HUES48 (cell line): ENCODE measurements around the gene GRXCR2.
A peak's percentile ranks its signal among the peaks of the same experiment; 100 is the strongest.
"Not testable (repeated sequence)": the region's sequence is repeated elsewhere in the genome, so short reads cannot be mapped to it uniquely, and the experiment has no call there.

Experiments
- H3K27ac ChIP-seq: one replicate; pipeline ENCODE4 v1.7.0; 2013; ENCODE audit warnings: low read depth, low read length, inconsistent platforms
- H3K27me3 ChIP-seq: 2 replicates; pipeline ENCODE4 v1.6.1; 2013; ENCODE audit warnings: mild to moderate bottlenecking, low read length; ENCODE audit not compliant: control insufficient read depth, insufficient read depth
- H3K36me3 ChIP-seq: 2 replicates; pipeline ENCODE4 v1.6.1; 2013; ENCODE audit warnings: low read length; ENCODE audit not compliant: control insufficient read depth, insufficient read depth
- H3K4me1 ChIP-seq: 2 replicates; pipeline ENCODE4 v1.6.1; 2013; ENCODE audit warnings: mild to moderate bottlenecking, low read length; ENCODE audit not compliant: control insufficient read depth, insufficient read depth
- H3K4me3 ChIP-seq: 2 replicates; pipeline ENCODE4 v1.5.1; 2013; ENCODE audit warnings: mild to moderate bottlenecking, low read depth, low read length
- H3K9ac ChIP-seq: 2 replicates; pipeline ENCODE4 v1.6.1; 2013; ENCODE audit warnings: mild to moderate bottlenecking, low read depth, low read length, moderate library complexity
- H3K9me3 ChIP-seq: 2 replicates; pipeline ENCODE4 v1.6.1; 2013; ENCODE audit warnings: low read length; ENCODE audit not compliant: control insufficient read depth, insufficient read depth

The GRXCR2 gene

DNA sequence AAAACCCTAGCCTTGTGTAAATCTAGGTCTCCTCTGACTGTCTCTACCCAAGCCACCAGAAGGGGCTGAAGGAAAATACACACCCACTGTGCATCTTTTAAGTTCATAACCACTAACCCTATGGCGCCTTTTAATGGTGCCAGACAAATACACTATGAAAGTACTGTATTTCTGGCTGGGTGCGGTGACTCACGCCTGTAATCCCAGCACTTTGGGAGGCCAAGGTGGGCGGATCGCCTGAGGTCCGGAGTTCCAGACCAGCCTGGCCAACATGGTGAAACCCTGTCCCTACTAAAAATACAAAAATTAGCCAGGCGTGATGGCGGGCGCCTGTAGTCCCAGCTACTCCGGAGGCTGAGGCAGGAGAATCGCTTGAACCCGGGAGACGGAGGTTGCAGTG lies 36.6 kb downstream of the GRXCR2 start:
- peaks cover 24% of the 10 kb centered on the region for H3K27me3 ChIP-seq
- H3K4me3 ChIP-seq, H3K4me1 ChIP-seq, H3K27ac ChIP-seq, H3K9me3 ChIP-seq, H3K36me3 ChIP-seq, H3K9ac ChIP-seq: not testable (repeated sequence)

- H3K9me3 ChIP-seq = no peaks in the 10 kb centered on the region
- H3K9ac ChIP-seq = peak overlapping the region; percentile 32; the same call in 1 of the 2 replicates
- H3K36me3 ChIP-seq = no peaks in the 10 kb centered on the region
- H3K4me3 ChIP-seq = peak overlapping the region; percentile 72
- peaks cover 3% of the 10 kb centered on the region; the same call in 1 of the 2 replicates for H3K4me1 ChIP-seq
- H3K27ac ChIP-seq = no peak overlapping the region
- peaks cover 24% of the 10 kb centered on the region for H3K27me3 ChIP-seq
Measured at GRCh38 chr5:145835848-145836239, 37.0 kb downstream of the GRXCR2 start.

DNA sequence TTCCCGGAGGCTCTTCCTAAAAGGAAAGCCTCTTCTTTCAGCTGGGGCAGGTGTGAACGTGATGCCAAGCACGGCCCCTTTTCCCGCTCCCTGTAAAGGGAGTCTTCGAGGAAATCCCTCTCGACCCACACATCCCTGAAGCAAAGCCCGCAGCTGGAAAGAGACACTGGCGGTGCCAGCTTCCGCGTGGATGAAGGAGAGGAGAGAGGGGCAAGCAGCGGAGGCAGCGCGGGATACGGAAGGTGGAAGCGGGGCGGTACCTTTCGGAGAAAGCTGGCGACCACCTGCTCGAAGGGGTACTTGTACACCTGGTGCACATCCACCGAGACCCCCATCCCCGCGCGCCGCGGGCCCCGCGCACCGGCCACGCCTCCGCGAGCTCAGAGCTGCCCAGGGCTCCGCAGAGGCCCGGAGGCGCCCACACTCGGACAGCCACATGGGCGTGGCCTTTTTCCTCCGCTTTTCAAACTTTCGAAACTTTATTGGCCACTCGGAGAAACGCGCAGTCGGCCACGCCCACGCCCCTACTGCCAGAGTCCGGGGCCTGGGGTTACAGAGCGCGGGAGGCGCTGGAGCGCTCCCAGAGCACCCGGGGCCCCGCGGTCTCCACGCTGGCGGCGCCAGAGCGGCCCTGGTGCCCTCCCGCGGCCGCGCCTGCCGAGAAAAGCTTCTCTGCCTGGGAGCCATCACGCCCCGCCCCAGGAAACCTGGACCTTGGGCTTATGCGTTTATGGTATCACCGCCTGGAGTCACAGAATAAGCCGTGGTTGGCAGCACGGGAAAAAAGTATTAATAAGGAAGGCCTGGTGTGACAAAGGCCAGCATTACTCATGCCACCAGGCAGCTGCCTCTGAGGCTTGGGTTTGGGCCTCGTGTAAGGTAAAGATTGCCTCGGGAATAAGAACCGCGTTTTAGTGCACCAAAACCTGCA lies 37.6 kb downstream of the GRXCR2 start, which contains the start of gene PRELID2:
Gene PRELID2, minus strand, starts transcription at position 426 of the 931 bp plus-strand sequence. Its CDS starts 91 bp downstream, at position 335.
- Histone ChIP-seq H3K9ac (peak within 1 kb of the TSS; percentile 46), H3K27me3 (peaks cover 24% of the 10 kb centered on the region), H3K27ac (no peak within 1 kb of the TSS), H3K9me3 (no peaks in the 10 kb centered on the region), H3K4me3 (peak within 1 kb of the TSS; percentile 72), H3K36me3 (no peaks in the 10 kb centered on the region), H3K4me1 (peaks cover 3% of the 10 kb centered on the region; the same call in 1 of the 2 replicates)

DNA sequence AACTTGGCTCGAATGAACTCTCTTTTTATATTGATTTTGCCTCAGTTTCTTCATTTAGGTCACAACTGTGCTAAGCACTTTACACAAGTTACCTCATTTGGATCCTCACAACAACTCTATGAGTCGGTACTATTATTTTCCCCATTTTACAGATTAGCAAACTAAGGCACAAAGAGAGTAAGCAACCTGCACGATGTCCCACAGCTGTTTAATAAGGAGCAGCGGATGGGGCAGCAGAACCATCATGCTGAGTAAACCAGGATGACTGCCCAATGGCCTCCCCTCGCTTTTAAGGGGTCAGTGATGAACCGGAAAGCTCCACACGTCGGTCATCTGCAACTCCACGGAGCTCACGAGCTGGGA lies 38.3 kb downstream of the GRXCR2 start:
- Histone ChIP-seq H3K36me3 (no peaks in the 10 kb centered on the region), H3K9ac (no peak overlapping the region; the same call in 1 of the 2 replicates), H3K27ac (no peak overlapping the region), H3K4me1 (peaks cover 3% of the 10 kb centered on the region; the same call in 1 of the 2 replicates), H3K9me3 (no peaks in the 10 kb centered on the region), H3K27me3 (peaks cover 24% of the 10 kb centered on the region), H3K4me3 (peak overlapping the region; percentile 72)

GRCh38 chr5:145833631-145834200 lies 39.1 kb downstream of the GRXCR2 start:
- H3K9me3 ChIP-seq = no peaks in the 10 kb centered on the region
- no peak overlapping the region for H3K4me3 ChIP-seq
- no peaks in the 10 kb centered on the region for H3K36me3 ChIP-seq
- H3K27ac ChIP-seq = no peak overlapping the region
- peaks cover 24% of the 10 kb centered on the region for H3K27me3 ChIP-seq
- H3K9ac ChIP-seq = no peak overlapping the region
- H3K4me1 ChIP-seq = peaks cover 3% of the 10 kb centered on the region; the same call in 1 of the 2 replicates

GRCh38 chr5:145830594-145830993 lies 42.2 kb downstream of the GRXCR2 start:
- no peaks in the 10 kb centered on the region for H3K9me3 ChIP-seq
- no peaks in the 10 kb centered on the region for H3K36me3 ChIP-seq
- peaks cover 15% of the 10 kb centered on the region for H3K27me3 ChIP-seq
- no peak overlapping the region for H3K9ac ChIP-seq
- no peak overlapping the region for H3K27ac ChIP-seq
- H3K4me1 ChIP-seq = no peaks in the 10 kb centered on the region; the same call in 1 of the 2 replicates
- no peak overlapping the region for H3K4me3 ChIP-seq

DNA sequence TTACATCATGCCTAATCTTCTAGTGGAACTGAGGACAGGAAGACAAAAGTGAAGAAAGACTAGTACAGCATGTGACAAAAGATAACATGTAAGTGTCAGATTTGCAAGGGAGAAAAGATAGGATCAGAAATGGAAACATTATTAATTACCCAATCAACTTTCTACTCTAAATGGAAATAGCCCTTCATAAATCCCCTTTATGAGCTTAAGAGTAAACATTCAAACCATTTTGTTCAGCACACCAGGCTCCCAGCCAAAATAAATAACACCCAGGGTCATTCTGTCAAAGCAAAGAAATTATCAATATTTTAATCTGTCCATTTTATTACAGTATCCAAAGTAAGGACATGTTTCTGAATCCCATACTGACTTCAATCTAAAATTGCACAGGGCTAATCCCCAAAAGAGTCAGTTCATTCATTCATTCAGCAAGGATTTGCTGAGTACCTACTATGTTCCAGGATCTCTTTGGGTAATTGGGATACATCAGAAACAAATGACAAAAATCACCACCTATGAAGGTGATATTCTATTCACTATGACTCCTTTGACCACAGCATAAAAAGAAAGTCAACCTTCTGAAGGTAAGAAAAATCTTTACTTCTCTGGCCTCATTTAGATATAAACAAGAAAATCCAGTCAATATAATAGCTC lies 43.0 kb downstream of the GRXCR2 start:
- Histone ChIP-seq H3K4me3 (no peak overlapping the region), H3K36me3 (no peaks in the 10 kb centered on the region), H3K4me1 (no peaks in the 10 kb centered on the region), H3K9ac (no peak overlapping the region), H3K27me3 (peaks cover 9% of the 10 kb centered on the region), H3K27ac (no peak overlapping the region), H3K9me3 (no peaks in the 10 kb centered on the region)

- no peak overlapping the region for H3K4me3 ChIP-seq
- no peak overlapping the region for H3K9ac ChIP-seq
- H3K9me3 ChIP-seq = no peaks in the 10 kb centered on the region
- H3K36me3 ChIP-seq = no peaks in the 10 kb centered on the region
- no peak overlapping the region for H3K27ac ChIP-seq
- no peaks in the 10 kb centered on the region for H3K4me1 ChIP-seq
- no peaks in the 10 kb centered on the region for H3K27me3 ChIP-seq
Measured at GRCh38 chr5:145826895-145827674, 45.7 kb downstream of the GRXCR2 start.

- no peaks in the 10 kb centered on the region for H3K27me3 ChIP-seq
- H3K4me1 ChIP-seq = no peaks in the 10 kb centered on the region
- H3K27ac ChIP-seq = no peak overlapping the region
- H3K4me3 ChIP-seq = no peak overlapping the region
- H3K36me3 ChIP-seq = no peaks in the 10 kb centered on the region
- no peak overlapping the region for H3K9ac ChIP-seq
- H3K9me3 ChIP-seq = no peaks in the 10 kb centered on the region
Measured at GRCh38 chr5:145825751-145826180, 47.0 kb downstream of the GRXCR2 start.

GRCh38 chr5:145824040-145824439 lies 48.8 kb downstream of the GRXCR2 start:
- H3K36me3 ChIP-seq = no peaks in the 10 kb centered on the region
- no peak overlapping the region for H3K27ac ChIP-seq
- H3K9ac ChIP-seq = no peak overlapping the region
- no peak overlapping the region for H3K4me3 ChIP-seq
- H3K9me3 ChIP-seq = no peaks in the 10 kb centered on the region
- H3K4me1 ChIP-seq = no peaks in the 10 kb centered on the region
- H3K27me3 ChIP-seq = no peaks in the 10 kb centered on the region
